IPS-11a (cell line): ENCODE results near the gene TMEM225B.
"Not testable (repeated sequence)": the region's sequence is repeated elsewhere in the genome, so short reads cannot be mapped to it uniquely, and the experiment has no call there.

Experiments used
- H3K4me3 ChIP-seq: one replicate; pipeline ENCODE4 v1.5.1; 2013; ENCODE audit warnings: low read depth, low read length, control low read depth

TMEM225B gene

GRCh38 chr7:99623091-99623693, 25.1 kb downstream of the TMEM225B start:
- no peak overlapping the region for H3K4me3 ChIP-seq

GRCh38 chr7:99623702-99624447, 25.8 kb downstream of the TMEM225B start:
- H3K4me3 ChIP-seq: no peak overlapping the region

- H3K4me3 ChIP-seq: no peak overlapping the region
These were observed 26.4 kb downstream of the TMEM225B start for GRCh38 chr7:99624484-99624883.

GRCh38 chr7:99625321-99625720, 27.3 kb downstream of the TMEM225B start:
- H3K4me3 ChIP-seq: no peak overlapping the region

GRCh38 chr7:99625961-99626360, 27.9 kb downstream of the TMEM225B start:
- no peak overlapping the region for H3K4me3 ChIP-seq

- H3K4me3 ChIP-seq: no peak overlapping the region
These were observed 28.6 kb downstream of the TMEM225B start for GRCh38 chr7:99626661-99627060.

- no peak overlapping the region for H3K4me3 ChIP-seq
These were observed 29.4 kb downstream of the TMEM225B start for GRCh38 chr7:99627513-99627912.

GRCh38 chr7:99628471-99629465, 30.7 kb downstream of the TMEM225B start:
- no peak overlapping the region for H3K4me3 ChIP-seq

- no peak overlapping the region for H3K4me3 ChIP-seq
These were observed 31.6 kb downstream of the TMEM225B start for GRCh38 chr7:99629643-99630042.

GRCh38 chr7:99631295-99632109, 33.4 kb downstream of the TMEM225B start:
- H3K4me3 ChIP-seq: no peak overlapping the region

GRCh38 chr7:99637414-99637813, 39.3 kb downstream of the TMEM225B start:
- not testable (repeated sequence) for H3K4me3 ChIP-seq

- H3K4me3 ChIP-seq: no peak overlapping the region
These were observed 40.7 kb downstream of the TMEM225B start for GRCh38 chr7:99638731-99639130.

- no peak overlapping the region for H3K4me3 ChIP-seq
These were observed 41.2 kb downstream of the TMEM225B start for GRCh38 chr7:99639267-99639666.

- no peak overlapping the region for H3K4me3 ChIP-seq
These were observed 44.0 kb downstream of the TMEM225B start for GRCh38 chr7:99642027-99642426.

GRCh38 chr7:99643464-99643863, 45.4 kb downstream of the TMEM225B start:
- no peak overlapping the region for H3K4me3 ChIP-seq

GRCh38 chr7:99644431-99644830, 46.4 kb downstream of the TMEM225B start:
- H3K4me3 ChIP-seq: no peak overlapping the region

- H3K4me3 ChIP-seq: no peak overlapping the region
These were observed 47.5 kb downstream of the TMEM225B start for GRCh38 chr7:99645590-99645989.

GRCh38 chr7:99648843-99649242, 50.8 kb downstream of the TMEM225B start:
- H3K4me3 ChIP-seq: no peak overlapping the region

GRCh38 chr7:99651290-99651689, 53.2 kb downstream of the TMEM225B start:
- H3K4me3 ChIP-seq: no peak overlapping the region

- H3K4me3 ChIP-seq: no peak overlapping the region
These were observed 54.6 kb downstream of the TMEM225B start for GRCh38 chr7:99652671-99653070.

- not testable (repeated sequence) for H3K4me3 ChIP-seq
These were observed 55.2 kb downstream of the TMEM225B start for GRCh38 chr7:99653269-99653668.
